K562 (cell line): ENCODE results near the gene CD320.

Experiments
- CTCF ChIP-seq, 3 experiments: IDR thresholded peaks in 2 of 3; conservative IDR thresholded peaks in 1 of 3; 2 replicates each; pipeline ENCODE4 v1.5.1; 2011 to 2012; ENCODE audit warnings: low read length in 3 of 3, mild to moderate bottlenecking in 3 of 3, control low read depth in 2 of 3, improper control_type of control experiment in 1 of 3, inconsistent platforms in 1 of 3, low read depth in 1 of 3, mixed read lengths in 1 of 3, moderate library complexity in 1 of 3; ENCODE audit not compliant: insufficient read depth in 2 of 3
- FOS ChIP-seq: IDR thresholded peaks from 3 replicates; pipeline ENCODE4 v1.6.1; 2011; ENCODE audit not compliant: insufficient read length; ENCODE audit errors: extremely low read depth
- SMC3 ChIP-seq: conservative IDR thresholded peaks from 2 replicates; pipeline ENCODE4 v1.6.1; 2011; ENCODE audit warnings: low read depth, low read length, improper control_type of control experiment; ENCODE audit not compliant: insufficient read depth
- TCF7 ChIP-seq: sonication (generic); IDR thresholded peaks from 2 replicates; pipeline ENCODE4 v1.6.1; 2016; ENCODE audit warnings: antibody characterized with exemption, borderline replicate concordance
- TF ChIP-seq, protein P1 (sequence below): fragments of 450-650 bp; formaldehyde crosslinking; IDR thresholded peaks from 2 replicates; pipeline ENCODE4 v1.4.0; 2020; ENCODE audit warnings: mild to moderate bottlenecking, moderate library complexity

DNA sequence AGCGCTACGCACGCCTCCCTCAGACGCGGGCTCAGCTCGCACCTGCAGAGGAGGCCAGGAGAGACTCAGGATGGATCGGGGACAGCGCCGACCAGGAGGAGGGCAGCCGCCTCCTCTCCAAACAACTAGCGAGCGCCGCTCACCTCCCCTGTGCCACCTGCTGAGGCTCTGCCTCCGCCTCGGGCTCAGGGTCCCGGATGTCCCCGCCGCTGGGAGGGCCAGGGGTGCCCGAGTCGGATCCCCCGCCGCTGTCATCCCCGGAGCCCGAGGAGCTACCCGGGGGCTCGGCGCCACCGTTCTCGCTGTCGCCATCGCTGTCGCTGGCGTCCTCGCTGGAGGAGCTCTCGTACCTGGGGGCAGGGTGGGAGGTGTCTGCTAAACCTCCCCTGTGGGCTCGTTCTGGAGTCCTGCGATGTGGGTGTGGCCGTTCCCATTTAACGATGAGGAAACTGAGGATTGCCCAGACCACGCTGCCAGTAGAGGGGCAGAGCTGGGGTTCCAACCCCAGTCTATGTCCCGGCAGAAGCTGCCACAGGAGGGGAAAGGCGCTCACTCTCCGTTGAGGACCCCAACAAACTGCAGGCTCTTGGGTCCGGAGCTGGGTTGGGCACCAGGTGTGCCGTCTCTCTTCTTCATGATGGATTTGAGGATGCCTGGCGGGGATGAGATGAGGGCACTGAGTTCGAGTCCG is 25.8 kb upstream of the CD320 start:
- TF ChIP-seq FOS: no peak
- TF ChIP-seq CTCF (IDR thresholded peaks at IDR 0.05 in 2 of 3, conservative IDR thresholded peaks at IDR 0.05 in 1 of 3; ENCODE audit: insufficient read depth in 2 of 3, low read depth in 1 of 3, low read length in 3 of 3): no peak
- TF ChIP-seq, protein P1, sequence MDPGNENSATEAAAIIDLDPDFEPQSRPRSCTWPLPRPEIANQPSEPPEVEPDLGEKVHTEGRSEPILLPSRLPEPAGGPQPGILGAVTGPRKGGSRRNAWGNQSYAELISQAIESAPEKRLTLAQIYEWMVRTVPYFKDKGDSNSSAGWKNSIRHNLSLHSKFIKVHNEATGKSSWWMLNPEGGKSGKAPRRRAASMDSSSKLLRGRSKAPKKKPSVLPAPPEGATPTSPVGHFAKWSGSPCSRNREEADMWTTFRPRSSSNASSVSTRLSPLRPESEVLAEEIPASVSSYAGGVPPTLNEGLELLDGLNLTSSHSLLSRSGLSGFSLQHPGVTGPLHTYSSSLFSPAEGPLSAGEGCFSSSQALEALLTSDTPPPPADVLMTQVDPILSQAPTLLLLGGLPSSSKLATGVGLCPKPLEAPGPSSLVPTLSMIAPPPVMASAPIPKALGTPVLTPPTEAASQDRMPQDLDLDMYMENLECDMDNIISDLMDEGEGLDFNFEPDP (CRISPR knock-in tag): no peak
- TF ChIP-seq TCF7: no peak
- TF ChIP-seq SMC3: no peak
